GM18505 (cell line): ENCODE measurements around the gene STK33.
A peak's percentile ranks its signal among the peaks of the same experiment; 100 is the strongest.

ENCODE experiments used
- ATAC-seq: cut with Tn5 transposase; IDR thresholded peaks from one replicate; pipeline ENCODE4 v1.9.1; 2021; ENCODE audit not compliant: unreplicated experiment
- POLR2A ChIP-seq: IDR thresholded peaks from 4 replicates; pipeline ENCODE4 v1.6.1; 2011; ENCODE audit warnings: borderline replicate concordance; ENCODE audit not compliant: insufficient read depth, insufficient read length; ENCODE audit errors: extremely low read depth

Gene STK33

DNA sequence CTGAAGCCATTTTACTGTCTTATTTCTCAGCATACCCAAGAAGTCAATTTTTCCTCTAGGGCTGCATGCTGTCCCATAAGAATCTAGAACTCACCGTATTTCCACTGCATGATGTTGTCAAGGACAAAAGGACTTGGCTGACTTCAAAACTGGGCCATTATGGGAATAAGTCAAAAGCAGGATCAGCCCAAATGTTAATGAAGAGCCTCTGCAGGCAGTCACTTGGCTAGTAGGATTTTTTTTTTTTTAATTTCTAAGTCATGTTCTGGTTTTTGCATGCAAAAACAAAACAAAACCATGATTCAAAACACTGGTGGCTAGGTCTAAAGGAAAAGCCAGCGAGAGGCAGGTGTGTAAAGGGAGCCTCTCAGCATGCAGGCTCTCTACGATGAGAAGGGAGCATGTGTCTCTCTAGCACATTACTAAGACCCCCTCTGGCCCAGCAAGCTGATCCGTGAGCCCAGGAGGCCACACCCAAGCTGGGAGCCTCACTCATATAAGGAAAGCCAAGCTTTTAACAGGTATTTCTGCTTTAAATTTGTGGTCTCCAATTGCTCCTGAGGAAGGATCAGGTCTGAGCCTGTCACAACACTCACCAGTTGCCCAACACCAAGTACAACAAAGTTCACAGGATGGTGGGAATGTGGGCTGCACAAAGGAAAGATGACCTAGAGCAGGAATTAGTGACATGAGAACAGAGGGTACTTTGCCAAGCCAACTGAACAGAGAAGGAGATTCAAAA is 21.4 kb upstream of the STK33 start:
- no peak for ATAC-seq
- no peak for TF ChIP-seq POLR2A

- no peak for ATAC-seq
Observed at GRCh38 chr11:8614497-8614896, 20.5 kb upstream of the STK33 start.

GRCh38 chr11:8613036-8613435 is 19.0 kb upstream of the STK33 start:
- TF ChIP-seq POLR2A, result no peak
- ATAC-seq, result no peak

More at GRCh38 chr11:8614497-8614896, 20.5 kb upstream of the STK33 start:
- no peak for TF ChIP-seq POLR2A

- no peak for ATAC-seq
Observed at GRCh38 chr11:8612522-8612921, 18.5 kb upstream of the STK33 start.

DNA sequence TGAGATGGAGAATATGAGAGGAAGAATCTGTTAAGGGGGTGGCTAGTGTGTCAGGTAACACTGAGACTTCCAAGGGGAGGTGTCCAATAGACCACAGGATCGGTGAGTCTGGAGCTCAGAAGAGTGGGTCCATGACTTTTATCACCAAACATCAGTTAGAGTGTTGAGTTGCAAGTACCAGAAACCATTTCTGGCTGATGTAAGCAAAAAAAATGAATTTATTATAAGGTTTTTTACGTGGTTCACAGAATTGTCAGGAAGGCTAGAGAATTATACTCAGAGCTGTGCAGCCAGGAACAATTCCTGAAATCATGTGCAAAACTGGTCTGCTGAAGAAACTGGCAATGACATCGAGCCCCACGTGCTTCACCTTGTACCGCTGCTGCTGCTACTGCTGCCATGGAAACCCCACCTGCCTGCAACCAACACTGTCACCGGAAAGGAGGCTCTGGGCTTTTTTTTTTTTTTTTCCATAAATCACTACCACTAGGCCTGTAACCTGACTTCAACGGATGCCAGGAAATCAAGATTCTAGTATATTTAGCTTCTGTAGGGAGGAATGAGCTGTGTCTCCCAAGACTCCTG is 16.6 kb upstream of the STK33 start:
- TF ChIP-seq POLR2A, result no peak
- ATAC-seq, result no peak

More at GRCh38 chr11:8612522-8612921, 18.5 kb upstream of the STK33 start:
- TF ChIP-seq POLR2A, result no peak

GRCh38 chr11:8608652-8609051 is 14.6 kb upstream of the STK33 start:
- ATAC-seq, result no peak

GRCh38 chr11:8605971-8606563 is 12.0 kb upstream of the STK33 start:
- no peak for TF ChIP-seq POLR2A
- no peak for ATAC-seq

More at GRCh38 chr11:8608652-8609051, 14.6 kb upstream of the STK33 start:
- TF ChIP-seq POLR2A, result no peak

- ATAC-seq, result peak; percentile 58
- TF ChIP-seq POLR2A, result no peak
Observed at GRCh38 chr11:8604078-8604723, 10.2 kb upstream of the STK33 start.

DNA sequence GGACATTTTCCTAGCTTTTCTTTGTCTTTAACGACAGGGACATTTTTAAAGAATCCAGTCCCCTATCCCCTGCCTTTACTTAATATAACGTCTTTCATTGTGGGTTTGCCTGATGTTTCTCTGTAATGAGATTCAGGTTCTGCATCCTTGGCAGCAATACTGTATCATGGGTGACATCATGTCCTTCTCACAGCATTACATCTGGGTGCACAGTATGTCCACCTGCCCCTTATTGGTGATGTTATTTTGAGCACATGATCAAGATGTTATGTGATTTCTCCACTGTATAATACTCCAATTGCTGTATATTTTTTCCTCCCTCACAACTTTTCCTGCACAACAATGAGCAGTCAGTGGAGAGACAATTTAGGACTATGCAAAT is 9.7 kb upstream of the STK33 start:
- TF ChIP-seq POLR2A, result no peak
- ATAC-seq, result no peak

DNA sequence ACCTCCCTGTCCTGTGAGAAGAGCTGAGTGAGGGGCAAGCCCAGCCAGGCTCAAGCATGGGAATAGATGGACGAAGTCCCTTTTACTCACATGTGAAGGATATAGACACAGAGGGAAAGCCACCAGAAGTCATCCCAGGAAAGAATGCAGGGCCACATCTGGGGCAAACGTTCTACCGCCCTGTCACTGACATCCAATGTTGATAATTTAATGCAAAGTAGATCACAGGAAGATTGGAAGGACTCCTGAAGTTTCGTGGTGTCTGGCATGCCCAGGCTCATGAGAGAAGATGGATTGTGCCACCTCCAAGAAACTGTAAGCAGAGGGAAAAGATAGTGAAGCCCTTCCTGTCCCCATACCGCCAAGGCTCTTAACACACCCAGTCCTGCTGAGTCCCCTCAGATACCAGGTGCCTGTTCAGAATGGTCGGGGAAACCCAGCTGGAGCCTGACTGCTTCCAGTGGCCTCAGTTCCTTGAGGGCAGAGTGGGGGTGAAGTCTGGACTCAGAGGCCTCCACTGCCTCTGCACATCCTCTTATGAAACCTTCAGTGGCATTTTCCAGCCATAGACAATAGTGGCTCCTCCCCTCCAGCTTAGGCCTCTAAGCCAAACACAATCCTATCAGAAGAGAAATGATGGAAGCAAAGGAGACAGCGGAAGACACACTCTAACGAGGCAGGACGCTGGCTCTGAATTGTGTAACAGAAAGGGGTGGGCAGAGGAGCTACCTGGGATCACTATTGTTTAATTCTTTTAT is 7.5 kb upstream of the STK33 start:
- no peak for TF ChIP-seq POLR2A
- no peak for ATAC-seq

DNA sequence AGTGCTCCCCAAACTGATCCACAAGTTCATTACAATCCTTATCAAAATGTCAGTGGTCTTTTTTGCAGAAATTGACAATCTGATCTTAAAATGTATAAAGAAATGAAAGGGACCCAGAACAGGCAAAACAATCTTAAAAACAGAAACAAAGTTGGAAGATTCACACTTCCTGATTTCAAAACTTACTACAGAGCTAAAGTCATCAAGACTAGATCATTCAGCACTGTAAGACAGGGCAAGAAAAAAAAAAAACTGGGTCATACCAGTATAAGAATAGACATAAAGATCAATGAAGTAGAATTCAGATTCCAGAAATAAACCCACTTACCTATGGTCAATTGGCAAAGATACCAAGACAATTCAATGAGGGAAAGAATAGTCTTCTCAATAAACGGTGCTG is 4.5 kb upstream of the STK33 start:
- ATAC-seq, result no peak
- no peak for TF ChIP-seq POLR2A

- no peak for TF ChIP-seq POLR2A
- ATAC-seq, result no peak
Observed at GRCh38 chr11:8597182-8597581, 3.2 kb upstream of the STK33 start.

- no peak for ATAC-seq
- no peak for TF ChIP-seq POLR2A
Observed at GRCh38 chr11:8596504-8597046, 2.5 kb upstream of the STK33 start.
